Ecto neural progenitor cell (in vitro differentiated cells): ENCODE measurements around the gene SENP5.

Experiments used
- DNase-seq: peaks from one replicate; pipeline ENCODE4 v3.0.0-alpha.2; 2018; ENCODE audit warnings: low spot score

SENP5 gene

DNA sequence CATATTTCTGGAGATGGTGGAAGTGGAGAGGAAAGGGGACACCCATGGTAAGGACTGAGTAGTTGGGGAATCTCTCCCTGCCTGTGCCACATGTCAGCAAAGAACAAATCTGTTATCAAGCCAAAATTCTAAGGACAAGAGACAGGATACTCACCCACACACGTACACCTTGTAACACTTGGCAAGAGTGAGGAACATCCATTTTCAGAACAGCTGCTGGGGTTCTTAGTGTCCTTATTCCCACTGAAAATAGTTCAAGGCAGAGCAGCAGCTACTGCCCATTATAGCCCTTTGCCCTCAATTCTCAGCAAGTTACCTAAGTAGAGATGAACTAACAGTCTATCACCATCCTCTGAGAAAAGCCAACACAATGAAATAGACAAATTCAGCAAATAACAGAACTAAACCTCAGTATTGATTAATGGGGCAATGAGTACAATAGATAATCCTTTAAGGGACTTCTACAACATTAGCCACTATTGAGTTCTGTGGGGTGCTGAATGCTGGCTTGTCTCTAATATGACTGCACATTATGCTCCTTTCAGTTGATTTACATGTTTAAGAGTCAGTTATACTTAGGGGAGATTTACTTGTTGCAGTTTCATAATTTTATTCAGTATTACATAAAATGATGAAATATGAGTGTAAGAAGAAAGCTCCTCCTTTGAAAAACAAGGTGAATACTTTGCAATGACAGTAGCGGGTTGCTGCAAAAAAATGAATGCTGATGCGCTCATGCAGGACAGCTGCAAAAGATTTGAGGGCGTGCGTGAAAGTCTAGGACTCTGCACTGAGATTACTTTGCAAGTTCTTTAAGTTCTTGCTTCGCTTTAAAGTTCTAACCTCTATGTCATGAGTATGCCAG, 22.4 kb downstream of the SENP5 start:
- DNase-seq: no peak

DNA sequence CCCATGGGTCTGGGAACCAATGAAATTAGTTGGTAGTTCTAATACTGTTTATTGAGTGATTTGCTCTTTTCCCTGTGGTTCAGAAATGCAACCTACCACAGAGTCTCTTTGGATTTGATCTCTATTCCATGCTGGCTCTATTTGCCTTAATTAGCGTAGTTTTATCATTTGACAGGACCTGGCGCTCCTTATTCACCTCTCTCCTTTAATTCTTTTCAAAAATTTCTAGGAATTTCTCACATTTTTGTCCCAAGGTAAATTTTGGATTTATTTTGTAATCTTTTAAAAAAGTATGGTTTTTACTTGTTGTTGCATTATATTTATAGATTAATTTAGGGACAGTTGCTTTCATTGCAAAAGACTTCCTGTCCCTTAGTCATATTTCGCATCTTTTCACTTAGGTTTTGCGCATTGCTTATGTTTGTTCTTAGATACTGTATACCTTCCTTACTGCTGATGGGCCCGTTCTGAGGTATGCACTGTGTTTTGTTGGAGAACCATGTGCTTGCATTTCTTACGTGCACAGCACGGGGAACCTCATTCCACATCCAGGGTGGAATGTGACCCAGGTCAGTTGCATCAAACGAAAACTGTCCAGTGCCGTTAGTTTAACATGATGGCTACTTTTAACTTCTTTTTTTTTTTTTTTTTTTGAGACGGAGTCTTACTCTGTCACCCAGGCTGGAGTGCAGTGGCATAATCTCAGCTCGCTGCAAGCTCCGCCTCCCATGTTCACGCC, 27.0 kb downstream of the SENP5 start:
- no peak for DNase-seq

- DNase-seq: no peak
Measured at GRCh38 chr3:196896229-196896628, 28.5 kb downstream of the SENP5 start.

DNA sequence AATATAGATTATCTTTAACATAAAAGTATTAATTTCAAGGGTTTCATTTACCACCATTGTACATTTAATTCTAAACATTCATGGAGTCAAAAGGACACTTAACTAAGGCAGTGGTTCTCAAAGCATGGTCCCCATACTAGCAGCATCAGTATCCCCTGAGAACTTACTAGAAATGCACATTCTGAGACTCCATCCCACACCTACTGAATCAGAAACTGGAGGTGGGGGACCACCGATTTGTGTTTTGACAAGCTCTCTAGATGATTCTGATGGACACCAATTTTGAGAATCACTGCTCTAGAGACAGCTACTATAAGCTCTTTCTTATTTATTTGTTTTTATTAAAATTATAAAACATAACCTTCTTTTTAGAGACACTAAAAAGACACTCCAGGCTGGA, 34.0 kb downstream of the SENP5 start:
- DNase-seq: no peak

DNA sequence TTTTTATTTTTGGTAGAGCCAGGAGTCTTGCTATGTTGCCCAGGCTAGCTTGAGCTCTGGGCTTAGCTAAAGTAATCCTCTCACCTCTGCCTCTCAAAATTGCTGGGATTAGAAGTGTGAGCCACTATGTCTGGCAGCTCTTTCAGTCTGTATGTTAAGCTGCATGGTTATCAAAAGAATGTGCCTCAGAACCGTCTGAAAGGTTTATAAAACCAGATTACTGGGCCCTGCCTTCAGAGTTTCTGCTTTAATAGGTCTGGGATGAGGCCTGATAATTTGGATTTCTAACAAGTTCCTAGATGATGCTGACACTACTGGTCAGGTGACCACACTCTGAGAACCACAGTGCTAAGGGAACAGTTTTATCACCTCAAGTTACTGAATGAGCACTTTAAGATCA, 34.6 kb downstream of the SENP5 start:
- no peak for DNase-seq

GRCh38 chr3:196903740-196904139, 36.0 kb downstream of the SENP5 start:
- DNase-seq: no peak

DNA sequence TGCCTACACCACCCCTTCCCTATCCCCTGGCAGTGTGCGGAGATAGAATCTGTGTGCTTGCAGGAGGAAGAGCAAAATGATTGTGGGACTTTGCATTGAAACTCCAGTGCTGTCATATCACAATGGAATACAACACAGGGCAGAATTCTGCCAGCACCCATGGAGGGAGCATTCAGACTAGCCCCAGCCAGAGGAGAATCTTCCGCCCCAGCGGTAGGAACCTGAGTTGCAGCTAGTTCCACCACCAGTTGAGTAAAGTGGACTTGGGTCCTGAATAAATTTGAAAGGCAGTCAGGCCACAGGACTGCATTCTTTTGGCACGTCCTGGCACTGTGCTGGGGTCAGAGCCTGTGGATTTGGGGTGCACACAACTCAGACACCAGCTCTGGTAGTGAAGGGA, 47.1 kb downstream of the SENP5 start:
- DNase-seq: no peak

DNA sequence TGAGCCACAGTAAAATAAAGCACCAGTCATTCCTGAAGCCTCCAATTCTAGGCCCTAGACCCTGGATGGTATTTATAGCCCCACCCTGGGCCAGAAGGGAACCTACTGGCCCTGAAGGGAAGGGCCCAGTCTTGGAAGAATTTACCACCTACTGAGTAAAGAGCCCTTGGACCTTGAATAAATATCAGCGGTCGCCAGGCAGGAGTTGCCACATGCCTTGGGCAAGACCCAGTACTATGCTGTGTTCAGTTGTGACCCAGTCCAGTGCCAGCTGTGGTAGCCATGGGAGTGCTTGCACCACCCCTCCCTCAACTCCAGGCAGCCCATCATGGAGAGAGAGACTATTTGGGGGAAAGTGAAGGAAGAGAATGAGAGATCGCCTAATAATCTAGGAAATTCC, 47.7 kb downstream of the SENP5 start:
- no peak for DNase-seq

GRCh38 chr3:196916221-196916620, 48.5 kb downstream of the SENP5 start:
- no peak for DNase-seq

- no peak for DNase-seq
Measured at GRCh38 chr3:196916995-196917394, 49.3 kb downstream of the SENP5 start.

DNA sequence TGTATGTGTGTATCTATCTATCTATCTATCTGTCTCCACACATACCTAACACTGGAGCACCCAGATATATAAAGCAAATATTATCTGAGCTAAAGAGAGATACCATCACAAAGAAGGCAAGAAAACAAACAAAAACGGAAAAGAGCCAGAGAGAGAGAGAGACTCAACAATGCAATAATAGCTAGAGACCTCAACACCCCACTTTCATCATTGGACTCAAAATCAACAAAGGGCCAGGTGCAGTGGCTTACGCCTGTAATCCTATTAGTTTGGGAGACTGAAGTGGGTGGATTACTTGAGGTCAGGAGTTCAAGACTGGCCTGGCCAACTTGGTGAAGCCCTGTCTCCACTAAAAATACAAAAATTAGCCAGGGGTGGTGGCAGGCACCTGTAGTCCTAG, 51.2 kb downstream of the SENP5 start:
- no peak for DNase-seq

- DNase-seq: no peak
Measured at GRCh38 chr3:196920733-196921132, 53.0 kb downstream of the SENP5 start.

DNA sequence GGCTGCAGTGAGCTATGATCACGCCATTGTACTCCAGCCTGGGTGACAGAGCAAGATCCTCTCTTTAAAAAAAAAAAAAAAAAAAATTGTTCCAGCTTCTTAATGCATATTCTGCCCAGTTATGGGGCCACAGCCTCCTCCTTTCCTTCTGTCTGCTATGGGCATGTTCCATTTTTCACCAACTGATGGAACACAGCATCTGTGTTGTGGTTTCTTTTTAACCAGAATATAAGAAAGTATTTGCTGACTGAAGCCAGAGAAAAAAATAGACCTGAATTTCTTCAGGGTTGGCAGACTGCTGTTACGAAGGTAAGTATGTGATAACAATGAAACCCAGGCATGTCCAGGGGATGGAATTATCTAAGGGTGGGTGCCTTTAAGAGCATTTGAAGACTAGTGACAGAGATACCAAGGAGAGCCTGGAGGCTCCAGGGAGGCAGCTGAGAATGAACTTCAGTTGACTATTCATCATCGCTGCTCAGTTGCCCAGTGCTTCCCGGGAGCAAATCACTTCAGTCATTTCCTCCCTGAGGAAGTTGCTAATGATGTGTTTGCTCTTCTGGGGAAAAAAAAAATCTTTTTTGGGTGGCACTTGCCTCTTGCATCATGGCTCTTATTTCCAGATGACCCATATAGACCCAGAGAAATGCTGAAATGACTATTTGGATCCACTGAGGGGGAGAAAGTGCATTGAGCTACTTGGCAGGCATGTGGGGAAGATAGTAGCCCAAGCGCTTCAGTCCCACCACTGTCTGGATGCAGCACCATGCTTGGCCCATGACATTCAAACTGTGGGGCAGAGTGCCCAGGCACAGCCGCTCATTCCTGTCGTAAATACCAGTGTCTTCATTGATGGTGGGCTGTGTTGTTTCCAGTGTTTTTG, 60.1 kb downstream of the SENP5 start:
- DNase-seq: no peak

DNA sequence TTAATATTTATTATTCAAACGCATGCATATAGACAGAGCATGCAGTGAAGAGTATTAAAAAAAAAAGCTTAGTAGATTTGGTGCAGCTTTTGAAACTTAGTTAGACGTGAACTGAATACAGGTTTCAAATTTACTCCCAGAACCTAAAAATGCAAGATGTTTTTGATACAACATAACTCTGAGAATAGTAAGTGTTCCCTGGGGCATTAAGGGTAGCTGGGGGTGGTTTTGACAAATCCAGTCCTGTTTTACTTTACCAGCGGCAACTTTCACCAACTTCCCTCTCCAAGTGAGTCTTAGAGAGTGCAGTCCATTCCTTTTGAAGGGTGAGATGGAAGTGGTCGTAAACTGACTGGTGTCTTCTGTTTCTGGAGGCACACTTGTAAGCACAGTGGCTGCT, 63.4 kb downstream of the SENP5 start:
- no peak for DNase-seq

GRCh38 chr3:196931828-196932587, 64.3 kb downstream of the SENP5 start:
- DNase-seq: no peak

DNA sequence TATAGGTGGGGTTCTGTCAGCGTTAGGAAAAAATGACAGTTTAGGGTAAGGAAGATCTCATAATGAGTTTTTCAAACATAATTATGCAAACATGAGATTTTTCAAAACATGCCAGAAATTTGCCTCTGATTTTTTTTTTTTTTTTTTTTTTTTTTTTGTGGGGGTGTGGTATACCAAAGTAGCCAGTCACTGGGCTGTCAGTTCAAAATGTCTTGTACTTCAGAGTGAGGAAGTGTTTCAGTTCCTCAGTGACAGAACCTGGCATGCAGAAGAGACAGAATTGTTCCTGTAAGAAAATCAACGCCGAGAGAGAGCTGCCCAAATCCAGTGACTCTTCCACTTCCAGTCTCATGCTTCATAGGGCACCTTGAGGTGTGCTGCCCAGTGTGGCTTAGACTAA, 64.9 kb downstream of the SENP5 start:
- DNase-seq: no peak

GRCh38 chr3:196936288-196936687, 68.6 kb downstream of the SENP5 start:
- no peak for DNase-seq

- no peak for DNase-seq
Measured at GRCh38 chr3:196938124-196938523, 70.4 kb downstream of the SENP5 start.

- DNase-seq: no peak
Measured at GRCh38 chr3:196938576-196938975, 70.9 kb downstream of the SENP5 start.

GRCh38 chr3:196941729-196942225, 74.1 kb downstream of the SENP5 start:
- DNase-seq: no peak

- peak; percentile 100 for DNase-seq
Measured at GRCh38 chr3:196942226-196942914, 74.7 kb downstream of the SENP5 start, which contains the start of gene NCBP2. Gene NCBP2, minus strand, starts transcription at chr3:196942528. Its CDS starts 25 bp downstream, at chr3:196942503.
